ENCODE results near the gene LRIG1. TPM values are rescaled to one million over a fixed set of nuclear protein-coding genes. Genes with fewer than 3 reads are reported as not detected.

Gene LRIG1
- total RNA-seq, 4 donors from 2014 or later: 48.6 to 58.6 (median 52.5) TPM

- Histone ChIP-seq H3K27me3 (no peaks in the 10 kb centered on the region), H3K9me3 (no peaks in the 10 kb centered on the region), H3K4me1 (peaks cover 0 to 76% (median 55%) of the 10 kb centered on the region in 4 donors), H3K27ac (peak overlapping the region in 3 of 4 donors; percentile 19 to 86 (median 57)), H3K4me3 (no peak overlapping the region), H3K36me3 (no peaks in the 10 kb centered on the region)
- 12 to 21% methylated on average over 2 of the region's 2 CpGs for WGBS, 2 donors
- DNase-seq (ENCODE audit: low spot score in 2 of 2): no peak
- TF ChIP-seq EP300 (IDR thresholded peaks at IDR 0.05) (peak in 1 of 2 donors; percentile 16), CTCF (IDR thresholded peaks at IDR 0.05) (no peak)
Measured at GRCh38 chr3:66480666-66481065, 20.2 kb downstream of the LRIG1 start.

- DNase-seq (ENCODE audit: low spot score in 2 of 2): no peak
- no peak for TF ChIP-seq CTCF (IDR thresholded peaks at IDR 0.05)
- no peak for TF ChIP-seq EP300 (IDR thresholded peaks at IDR 0.05)
- no peak for TF ChIP-seq POLR2A (IDR thresholded peaks at IDR 0.05)
- Histone ChIP-seq H3K4me1 (peaks cover 0 to 77% (median 57%) of the 10 kb centered on the region in 4 donors), H3K27ac (peak overlapping the region in 1 of 4 donors; percentile 1), H3K9me3 (no peaks in the 10 kb centered on the region), H3K36me3 (no peaks in the 10 kb centered on the region), H3K27me3 (no peaks in the 10 kb centered on the region), H3K4me3 (no peak overlapping the region)
- 64 to 72% methylated on average over 2 of the region's 2 CpGs for WGBS, 2 donors
Measured at GRCh38 chr3:66479532-66479947, 21.3 kb downstream of the LRIG1 start.

- H3K4me3 ChIP-seq: no peak overlapping the region
- peak overlapping the region in 1 of 4 donors; percentile 1 for H3K27ac ChIP-seq
- TF ChIP-seq POLR2A (IDR thresholded peaks at IDR 0.05) (no peak), CTCF (IDR thresholded peaks at IDR 0.05) (no peak), EP300 (IDR thresholded peaks at IDR 0.05) (no peak)
Measured at GRCh38 chr3:66478960-66479359, 21.9 kb downstream of the LRIG1 start.

GRCh38 chr3:66477856-66478255 is 23.0 kb downstream of the LRIG1 start:
- H3K27ac ChIP-seq: no peak overlapping the region
- peaks cover 0 to 76% (median 59%) of the 10 kb centered on the region in 4 donors for H3K4me1 ChIP-seq
- H3K9me3 ChIP-seq: no peaks in the 10 kb centered on the region
- TF ChIP-seq POLR2A (IDR thresholded peaks at IDR 0.05) (no peak), EP300 (IDR thresholded peaks at IDR 0.05) (no peak), CTCF (IDR thresholded peaks at IDR 0.05) (no peak)
- no peaks in the 10 kb centered on the region for H3K27me3 ChIP-seq
- H3K36me3 ChIP-seq: no peaks in the 10 kb centered on the region
- H3K4me3 ChIP-seq: no peak overlapping the region
- DNase-seq (ENCODE audit: low spot score in 2 of 2): no peak
- 92 to 94% methylated on average over 7 of the region's 7 CpGs for whole genome bisulfite sequencing, 2 donors

More at GRCh38 chr3:66478960-66479359, 21.9 kb downstream of the LRIG1 start:
- H3K4me1 ChIP-seq: peaks cover 0 to 76% (median 60%) of the 10 kb centered on the region in 4 donors
- no peaks in the 10 kb centered on the region for H3K9me3 ChIP-seq
- no peaks in the 10 kb centered on the region for H3K36me3 ChIP-seq
- WGBS, 2 donors: 74 to 79% methylated on average over 9 of the region's 9 CpGs
- no peaks in the 10 kb centered on the region for H3K27me3 ChIP-seq
- DNase-seq (ENCODE audit: low spot score in 2 of 2): no peak

- no peak overlapping the region for H3K4me3 ChIP-seq
- H3K36me3 ChIP-seq: no peaks in the 10 kb centered on the region
- TF ChIP-seq EP300 (IDR thresholded peaks at IDR 0.05): no peak
- no peak for TF ChIP-seq POLR2A (IDR thresholded peaks at IDR 0.05)
- TF ChIP-seq CTCF (IDR thresholded peaks at IDR 0.05): no peak
- H3K4me1 ChIP-seq: peaks cover 0 to 74% (median 55%) of the 10 kb centered on the region in 4 donors
- H3K27ac ChIP-seq: no peak overlapping the region
- H3K27me3 ChIP-seq: no peaks in the 10 kb centered on the region
- H3K9me3 ChIP-seq: no peaks in the 10 kb centered on the region
- 82 to 86% methylated on average over 9 of the region's 9 CpGs for WGBS, 2 donors
- DNase-seq (ENCODE audit: low spot score in 2 of 2): no peak
Measured at GRCh38 chr3:66476852-66477381, 23.9 kb downstream of the LRIG1 start.

Measured in tibial nerve (tissue), 4 donors.